Left lung (tissue), 14 donors: ENCODE measurements around the gene RAP1GAP2. TPM values are rescaled to one million over a fixed set of nuclear protein-coding genes. Genes with fewer than 3 reads are reported as not detected.
A peak's percentile ranks its signal among the peaks of the same experiment; 100 is the strongest.

Experiments used
- ATAC-seq: fragments of 200-7000 bp; cut with Tn5 transposase; one replicate; pipeline ENCODE4 v1.9.1; 2020; ENCODE audit warnings: moderate library complexity
- DNase-seq, 4 donors: peaks; one replicate each; pipeline ENCODE4 v3.0.0-alpha.2; 2013 to 2020
- H3K27ac ChIP-seq, 2 donors: fragments of 200-600 bp; sonication (generic) in 1 of 2; one replicate each; pipeline versions ENCODE4 v1.5.0 to v1.8.0; 2020 to 2021
- H3K27me3 ChIP-seq, 2 donors: fragments of 200-600 bp; sonication (generic) in 1 of 2; one replicate each; pipeline versions ENCODE4 v1.5.0 to v1.8.0; 2020 to 2021
- H3K36me3 ChIP-seq, 2 donors: fragments of 200-600 bp; sonication (generic) in 1 of 2; one replicate each; pipeline versions ENCODE4 v1.5.0 to v1.8.0; 2020 to 2021
- H3K4me1 ChIP-seq, 2 donors: fragments of 200-600 bp; one replicate each; pipeline ENCODE4 v1.8.0; 2021
- H3K4me3 ChIP-seq, 2 donors: fragments of 200-600 bp; sonication (generic) in 1 of 2; one replicate each; pipeline versions ENCODE4 v1.5.0 to v1.8.0; 2020 to 2021; ENCODE audit warnings: mild to moderate bottlenecking in 1 of 2
- H3K9me3 ChIP-seq, 2 donors: fragments of 200-600 bp; sonication (generic) in 1 of 2; one replicate each; pipeline versions ENCODE4 v1.5.0 to v1.8.0; 2020 to 2021
- intact Hi-C, 2 donors: fragments of 100-400 bp; cut with DNase I; formaldehyde crosslinking; loops; one replicate each; pipeline versions ENCODE4 v1.11.2 to v1.14.2; 2022
- long read RNA-seq, 12 donors: library from polyadenylated mRNA in 2 of 12; unstranded in 2 of 12; transcript quantifications; one replicate each; pipeline ENCODE4 v2.0.0 and lab custom pipeline, GENCODE V29; 2019 to 2026
- polyA plus RNA-seq, 6 donors: library from polyadenylated mRNA; unstranded; fragments of 120-200 nt; gene quantifications; one replicate each; pipeline ENCODE4 v1.2.1, GENCODE V29; 2013; ENCODE audit not compliant: insufficient read length in 6 of 6
- total RNA-seq, 2 donors: library from RNA; stranded (reverse); fragmentation: NEBNext Ultra II Directional; extraction: Animal tissue kit (Norgen Biotek cat#: 25700); gene quantifications; one replicate each; pipeline ENCODE4 v1.2.1, GENCODE V29; 2021
- TF ChIP-seq, protein P1 (sequence below), 2 donors: fragments of 200-600 bp; sonication (generic) in 1 of 2; IDR thresholded peaks; one replicate each; pipeline versions ENCODE4 v1.5.0 to v1.8.0; 2021; ENCODE audit warnings: antibody characterized with exemption in 2 of 2
- donor health status: DM: no; HTN: yes; CAD: no.
- donor health status: DM: no; HTN: no; CAD: no.

The RAP1GAP2 gene
- total RNA-seq, result 10 to 100 TPM; 12.0 to 14.5 TPM
- polyA plus RNA-seq, result 10 to 100 TPM in 1 of 6 donors, 1 to 10 TPM in 5; 8.0 to 12.2 (median 9.6) TPM
- long read RNA-seq, donor 1, full-length matches to known transcripts, result 15 of 15 reads
- long read RNA-seq, donor 1, partial matches to known transcripts, result 0 of 15 reads
- long read RNA-seq, donor 1, other reads (novel, unspliced or antisense), result 0 of 15 reads
- long read RNA-seq, donor 2, full-length matches to known transcripts, result 12 of 12 reads
- long read RNA-seq, donor 2, partial matches to known transcripts, result 0 of 12 reads
- long read RNA-seq, donor 2, other reads (novel, unspliced or antisense), result 0 of 12 reads
- long read RNA-seq, donor 3, full-length matches to known transcripts, result 6 of 6 reads
- long read RNA-seq, donor 3, partial matches to known transcripts, result 0 of 6 reads
- long read RNA-seq, donor 3, other reads (novel, unspliced or antisense), result 0 of 6 reads
- long read RNA-seq, donor 4, result 0 reads
- long read RNA-seq, donor 5, full-length matches to known transcripts, result 10 of 10 reads
- long read RNA-seq, donor 5, partial matches to known transcripts, result 0 of 10 reads
- long read RNA-seq, donor 5, other reads (novel, unspliced or antisense), result 0 of 10 reads
- long read RNA-seq, donor 6, full-length matches to known transcripts, result 4 of 4 reads
- long read RNA-seq, donor 6, partial matches to known transcripts, result 0 of 4 reads
- long read RNA-seq, donor 6, other reads (novel, unspliced or antisense), result 0 of 4 reads
- long read RNA-seq, donor 7, full-length matches to known transcripts, result 6 of 6 reads
- long read RNA-seq, donor 7, partial matches to known transcripts, result 0 of 6 reads
- long read RNA-seq, donor 7, other reads (novel, unspliced or antisense), result 0 of 6 reads
- long read RNA-seq, donor 8, full-length matches to known transcripts, result 8 of 8 reads
- long read RNA-seq, donor 8, partial matches to known transcripts, result 0 of 8 reads
- long read RNA-seq, donor 8, other reads (novel, unspliced or antisense), result 0 of 8 reads
- long read RNA-seq, donor 9, result 0 reads
- long read RNA-seq, donor 10, partial matches to known transcripts, result 0 of 2 reads
- long read RNA-seq, donor 10, other reads (novel, unspliced or antisense), result 2 of 2 reads
- long read RNA-seq, donor 11, result 0 reads
- long read RNA-seq, donor 12, full-length matches to known transcripts, result 10 of 10 reads
- long read RNA-seq, donor 12, partial matches to known transcripts, result 0 of 10 reads
- long read RNA-seq, donor 12, other reads (novel, unspliced or antisense), result 0 of 10 reads

DNA sequence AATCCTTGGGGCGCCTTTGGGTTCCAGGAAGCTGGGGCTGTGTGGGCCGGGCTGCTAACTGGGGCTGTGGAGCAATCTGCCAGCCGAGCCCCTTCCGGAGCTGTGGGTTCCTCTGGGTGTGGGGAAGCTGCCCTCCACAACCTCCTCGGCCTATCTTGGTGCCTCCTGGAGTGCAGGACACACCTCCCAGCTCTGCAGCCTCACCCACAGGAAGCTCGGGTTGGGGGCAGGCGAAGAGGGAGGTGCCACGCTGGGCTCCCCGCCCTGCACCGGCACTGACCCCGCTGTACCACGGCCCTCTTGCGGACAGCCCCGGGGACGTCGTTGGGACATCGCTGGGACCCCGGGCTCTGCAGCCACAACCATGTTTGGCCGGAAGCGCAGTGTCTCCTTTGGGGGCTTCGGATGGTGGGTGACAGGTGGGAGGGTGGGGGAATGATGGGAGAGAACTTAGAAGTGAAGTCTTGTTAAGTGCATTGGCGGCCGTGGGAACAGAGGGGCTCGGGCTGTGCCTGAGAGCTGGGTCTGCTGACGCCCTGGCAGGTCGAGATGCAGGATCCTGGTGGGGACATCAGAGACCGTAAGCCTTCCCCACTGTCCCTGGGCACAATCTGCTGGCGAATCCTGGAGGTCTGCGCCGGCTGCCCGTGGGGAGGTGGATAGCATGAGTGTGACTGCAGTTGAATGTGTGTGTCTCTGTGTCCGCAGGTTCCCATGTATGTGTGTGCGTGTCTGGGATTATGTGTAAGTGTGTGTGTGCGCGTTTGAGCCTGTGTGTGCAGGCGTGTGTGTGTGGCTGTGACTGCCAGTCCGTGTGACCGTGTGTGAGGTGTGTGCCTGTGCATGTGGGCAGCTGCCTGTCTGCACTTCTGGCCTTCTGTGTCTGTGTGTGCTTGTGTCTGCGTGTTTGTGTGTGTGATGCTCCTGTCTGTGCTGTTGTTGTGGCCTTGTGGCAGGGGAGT is at the start of gene RAP1GAP2:
RAP1GAP2 (plus strand) TSS at position 275 of the 962 bp plus-strand sequence; CDS start at position 365, 90 bp downstream.
- DNase-seq, result peak in 2 of 4 donors; percentile 88 to 95
- Histone ChIP-seq H3K9me3 (no peaks in the 10 kb centered on the region), H3K4me3 (peak within 1 kb of the TSS; percentile 7 to 55), H3K36me3 (no peaks in the 10 kb centered on the region), H3K4me1 (peaks cover 0 to 60% of the 10 kb centered on the region in 2 donors), H3K27me3 (peaks cover 0 to 66% of the 10 kb centered on the region in 2 donors), H3K27ac (peak within 1 kb of the TSS in 1 of 2 donors; percentile 79)
- peak; percentile 84 for ATAC-seq
- TF ChIP-seq, protein P1, sequence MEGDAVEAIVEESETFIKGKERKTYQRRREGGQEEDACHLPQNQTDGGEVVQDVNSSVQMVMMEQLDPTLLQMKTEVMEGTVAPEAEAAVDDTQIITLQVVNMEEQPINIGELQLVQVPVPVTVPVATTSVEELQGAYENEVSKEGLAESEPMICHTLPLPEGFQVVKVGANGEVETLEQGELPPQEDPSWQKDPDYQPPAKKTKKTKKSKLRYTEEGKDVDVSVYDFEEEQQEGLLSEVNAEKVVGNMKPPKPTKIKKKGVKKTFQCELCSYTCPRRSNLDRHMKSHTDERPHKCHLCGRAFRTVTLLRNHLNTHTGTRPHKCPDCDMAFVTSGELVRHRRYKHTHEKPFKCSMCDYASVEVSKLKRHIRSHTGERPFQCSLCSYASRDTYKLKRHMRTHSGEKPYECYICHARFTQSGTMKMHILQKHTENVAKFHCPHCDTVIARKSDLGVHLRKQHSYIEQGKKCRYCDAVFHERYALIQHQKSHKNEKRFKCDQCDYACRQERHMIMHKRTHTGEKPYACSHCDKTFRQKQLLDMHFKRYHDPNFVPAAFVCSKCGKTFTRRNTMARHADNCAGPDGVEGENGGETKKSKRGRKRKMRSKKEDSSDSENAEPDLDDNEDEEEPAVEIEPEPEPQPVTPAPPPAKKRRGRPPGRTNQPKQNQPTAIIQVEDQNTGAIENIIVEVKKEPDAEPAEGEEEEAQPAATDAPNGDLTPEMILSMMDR (IDR thresholded peaks at IDR 0.05), result no peak
- intact Hi-C loops, result no loop called here

DNA sequence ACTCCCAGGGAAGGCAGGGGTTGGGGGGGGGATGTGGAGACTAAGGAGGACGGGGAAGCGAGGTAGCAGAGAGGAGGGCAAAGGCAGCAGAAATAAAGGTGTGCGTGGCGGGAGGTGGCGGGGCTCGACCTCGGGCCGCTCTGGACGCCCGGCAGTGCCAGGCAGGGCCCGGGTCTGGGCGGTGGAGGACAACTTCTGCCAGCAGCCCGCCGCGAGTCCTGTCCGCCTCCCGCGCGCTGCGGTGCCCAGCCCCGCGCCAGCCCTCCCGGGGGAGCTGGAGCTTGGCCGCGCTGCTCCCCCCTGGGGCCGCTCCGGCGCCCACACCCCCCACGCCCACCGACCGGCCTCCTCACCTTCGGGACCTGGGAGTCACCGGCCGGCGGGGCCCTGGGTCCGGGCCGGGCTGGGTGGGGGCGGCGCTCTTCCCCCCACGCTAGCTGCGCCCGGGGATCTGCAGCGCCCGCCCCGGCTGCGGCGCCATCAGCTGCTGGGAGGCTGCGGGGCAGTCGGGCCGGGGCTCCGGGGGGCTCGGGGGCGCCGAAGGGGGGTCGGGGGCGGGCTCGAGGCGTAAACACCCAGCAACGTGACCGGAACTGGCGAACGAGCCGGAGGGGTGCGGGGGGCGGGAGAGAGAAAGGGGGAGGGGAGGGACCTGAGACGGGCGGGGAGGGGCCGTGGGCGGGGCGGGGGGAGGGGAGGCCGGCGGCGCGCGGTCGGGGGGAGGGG is 47.0 kb upstream of the RAP1GAP2 start, which contains the start of gene CCDC92B:
CCDC92B (minus strand) TSS at position 595 of the 726 bp plus-strand sequence. CDS start 14,507 bp downstream, outside the sequence.
- no peaks in the 10 kb centered on the region for H3K36me3 ChIP-seq
- DNase-seq (no peak), ATAC-seq (no peak)
- TF ChIP-seq, protein P1 (IDR thresholded peaks at IDR 0.05), result no peak
- H3K27me3 ChIP-seq, result peaks cover 19 to 100% of the 10 kb centered on the region in 2 donors
- H3K4me1 ChIP-seq, result peaks cover 0 to 6% of the 10 kb centered on the region in 2 donors
- no peaks in the 10 kb centered on the region for H3K9me3 ChIP-seq
- H3K4me3 ChIP-seq, result no peak within 1 kb of the TSS
- intact Hi-C loops, result no loop called here
- H3K27ac ChIP-seq, result no peak within 1 kb of the TSS

DNA sequence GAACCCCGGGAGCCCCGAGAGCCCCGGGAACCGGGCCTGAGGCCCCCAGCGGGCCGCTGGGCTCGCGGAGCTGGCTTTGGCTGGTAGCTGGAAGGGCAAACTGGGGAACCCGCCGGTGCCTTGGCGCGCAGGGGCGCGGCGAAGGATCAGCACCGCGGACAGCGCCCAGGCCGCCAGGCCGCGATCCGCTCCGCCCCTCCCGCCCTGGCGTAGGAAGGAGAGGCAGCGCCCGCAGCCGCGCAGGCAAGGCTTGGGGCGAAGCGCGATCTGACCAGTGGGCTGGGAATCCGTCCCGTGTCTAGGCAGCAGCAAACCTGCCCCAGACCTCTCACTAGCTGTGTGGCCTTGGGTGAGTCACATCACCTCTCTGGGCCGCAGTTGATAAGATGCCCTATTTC is 46.5 kb upstream of the RAP1GAP2 start:
- Histone ChIP-seq H3K9me3 (no peaks in the 10 kb centered on the region), H3K27ac (no peak overlapping the region), H3K27me3 (peaks cover 19 to 100% of the 10 kb centered on the region in 2 donors), H3K4me1 (peaks cover 0 to 6% of the 10 kb centered on the region in 2 donors), H3K4me3 (no peak overlapping the region), H3K36me3 (no peaks in the 10 kb centered on the region)
- peak; percentile 100 for ATAC-seq
- intact Hi-C loops, result no loop called here
- TF ChIP-seq, protein P1 (IDR thresholded peaks at IDR 0.05), result no peak
- peak; percentile 67 to 92 (median 76) for DNase-seq

DNA sequence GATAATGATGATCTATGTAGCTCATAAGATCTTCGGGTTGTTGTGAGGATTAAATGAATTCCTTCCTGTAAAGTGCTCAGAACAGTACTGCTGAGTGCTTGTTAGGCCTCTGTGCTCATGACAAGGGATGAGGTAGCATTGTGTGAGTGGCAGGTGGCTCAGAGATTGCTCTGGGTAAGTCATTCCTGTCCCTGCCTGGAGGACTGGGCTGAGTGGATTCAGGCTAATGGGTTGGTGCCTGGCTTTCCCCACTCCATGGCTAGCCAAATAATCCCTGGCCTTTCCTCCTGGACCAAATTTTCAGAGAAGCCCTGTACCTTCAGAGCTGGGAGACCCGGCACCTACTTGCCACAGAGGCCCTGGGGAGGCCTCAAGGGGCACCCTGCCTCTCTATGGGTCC is 45.5 kb upstream of the RAP1GAP2 start:
- Histone ChIP-seq H3K27me3 (peaks cover 27 to 100% of the 10 kb centered on the region in 2 donors), H3K36me3 (no peaks in the 10 kb centered on the region), H3K27ac (no peak overlapping the region), H3K4me3 (no peak overlapping the region), H3K9me3 (no peaks in the 10 kb centered on the region), H3K4me1 (peaks cover under 1 to 14% of the 10 kb centered on the region in 2 donors)
- TF ChIP-seq, protein P1 (IDR thresholded peaks at IDR 0.05), result no peak
- intact Hi-C loops, result no loop called here
- DNase-seq (no peak), ATAC-seq (no peak)
